ENCODE data around the gene IL6R.
"Not testable (repeated sequence)": the region's sequence is repeated elsewhere in the genome, so short reads cannot be mapped to it uniquely, and the experiment has no call there.

IL6R gene

DNA sequence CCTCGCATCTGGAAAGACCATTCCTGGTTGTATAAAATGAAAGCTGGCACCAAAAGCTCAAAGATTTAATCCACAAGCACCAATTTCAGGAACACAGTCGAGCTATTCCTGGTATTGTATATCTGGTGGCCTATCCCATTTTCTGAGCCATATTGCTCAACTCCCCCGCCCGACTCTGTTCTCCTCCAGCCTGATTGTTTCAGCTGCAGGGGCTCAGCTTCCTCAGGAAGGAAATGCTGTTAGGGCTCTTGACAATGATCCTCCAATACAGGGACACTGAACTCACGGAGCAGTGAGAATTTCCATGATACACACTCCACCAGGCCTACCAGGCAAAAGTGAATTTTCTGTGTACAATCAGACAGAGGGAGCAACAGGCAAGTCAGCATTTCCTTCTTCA, 80.0 kb downstream of the IL6R start:
- DNase-seq, result no peak

DNA sequence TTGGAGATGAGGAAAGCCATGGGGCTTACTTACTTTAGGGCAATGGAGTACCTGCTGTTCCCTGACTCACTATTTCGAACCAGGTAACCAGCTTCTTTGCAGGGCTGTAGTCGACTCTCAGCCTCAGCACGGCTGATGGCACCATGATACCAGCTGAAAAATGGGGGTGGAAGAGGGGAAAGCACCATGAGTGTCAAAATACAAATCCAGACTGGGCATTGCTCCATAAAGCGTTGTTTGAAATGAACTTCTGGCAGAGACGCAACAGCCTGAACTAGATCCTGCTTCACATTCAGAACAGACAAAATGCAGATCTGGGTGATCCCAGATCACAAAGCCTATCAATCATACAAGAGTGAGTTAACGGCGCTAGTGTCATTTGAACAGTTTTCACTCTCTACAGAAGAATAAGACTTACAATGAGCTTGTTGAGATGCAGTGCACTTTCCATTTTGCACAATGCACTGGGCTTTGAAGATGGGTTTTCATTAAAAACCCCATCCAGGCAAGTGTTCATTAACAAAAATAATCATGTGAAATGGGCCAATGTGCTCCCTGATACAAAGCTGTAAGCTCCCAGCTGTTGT, 80.9 kb downstream of the IL6R start:
- DNase-seq, result no peak

DNA sequence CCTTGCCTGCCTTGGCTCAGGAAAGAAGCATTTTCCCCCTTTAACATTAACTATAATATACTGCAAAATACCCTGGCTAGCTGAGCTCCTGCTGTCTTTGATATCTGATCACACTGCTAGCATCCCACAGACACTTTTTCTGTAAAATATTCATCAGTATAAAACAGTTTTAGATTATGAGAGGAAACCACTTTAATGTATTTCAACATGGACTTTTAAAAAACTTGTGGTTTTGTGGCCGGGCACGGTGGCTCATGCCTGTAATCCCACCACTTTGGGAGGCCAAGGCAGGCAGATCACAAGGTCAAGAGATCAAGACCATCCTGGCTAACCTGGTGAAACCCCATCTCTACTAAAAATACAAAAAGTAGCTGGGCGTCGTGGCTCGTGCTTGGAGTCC, 81.6 kb downstream of the IL6R start:
- DNase-seq, result not testable (repeated sequence)

DNA sequence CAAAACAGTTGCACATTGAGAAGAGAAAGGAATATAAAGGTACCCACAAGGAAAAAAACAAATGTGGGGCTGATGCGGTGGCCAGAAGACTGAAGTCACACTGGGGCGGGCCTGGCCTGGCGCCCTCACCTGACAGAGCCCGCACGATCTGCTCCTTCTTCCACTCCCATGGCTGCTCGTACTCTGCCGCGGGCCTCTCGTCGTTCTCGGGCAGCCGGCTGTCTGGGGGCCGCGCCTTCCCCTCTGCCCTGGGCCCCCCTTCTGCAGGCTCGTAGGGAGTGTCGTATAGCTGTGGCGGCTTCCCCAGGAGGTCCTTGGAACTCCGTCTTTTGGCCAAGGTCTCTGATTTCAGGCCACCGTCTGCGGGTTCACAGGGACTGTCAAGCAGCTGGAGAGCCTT, 83.8 kb downstream of the IL6R start:
- no peak for DNase-seq

DNA sequence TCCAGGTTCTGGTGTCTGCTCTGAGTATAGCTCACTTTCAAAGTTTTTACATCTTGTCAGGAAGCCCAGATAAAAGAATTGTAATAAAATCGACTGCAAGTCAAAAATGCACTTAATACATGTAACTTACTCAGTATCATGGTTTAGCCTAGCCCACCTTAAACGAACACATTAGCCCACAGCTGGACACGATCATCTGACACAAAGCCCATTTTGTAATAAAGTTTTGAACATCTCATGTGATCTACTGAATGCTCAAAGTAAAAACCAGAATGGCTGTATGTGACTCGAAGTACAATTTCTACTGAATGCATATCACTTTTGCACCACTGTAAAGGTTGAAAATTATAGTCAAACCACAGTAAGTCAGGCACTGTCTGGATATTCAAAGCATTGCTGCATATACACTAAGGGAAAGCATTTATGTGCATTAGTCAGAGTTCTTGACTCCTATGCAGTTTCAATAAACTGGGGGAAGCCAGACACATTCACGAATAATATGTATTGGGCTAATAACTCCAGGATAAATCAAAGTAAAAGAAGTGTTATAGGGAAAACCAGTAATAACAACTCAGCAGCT, 84.6 kb downstream of the IL6R start:
- DNase-seq, result no peak

DNA sequence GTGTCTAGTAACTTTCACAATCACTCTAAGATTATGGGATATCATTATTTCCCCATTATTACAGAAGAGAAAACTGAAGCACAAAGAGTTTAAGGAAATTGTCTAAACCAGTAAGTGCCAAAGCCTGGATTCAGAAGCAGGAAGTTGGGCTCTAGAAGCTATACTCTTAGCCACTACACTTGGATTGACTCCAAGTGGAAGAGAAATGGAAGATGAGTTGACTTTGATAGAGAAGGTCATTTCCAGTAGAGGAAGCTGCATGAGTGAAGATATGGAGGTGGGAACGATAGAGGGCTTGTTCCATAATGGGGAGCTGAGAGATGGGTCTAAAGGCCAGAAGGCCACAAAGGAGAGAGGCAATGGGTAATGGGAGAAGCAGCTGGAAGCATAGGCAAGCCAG, 85.2 kb downstream of the IL6R start:
- no peak for DNase-seq

DNA sequence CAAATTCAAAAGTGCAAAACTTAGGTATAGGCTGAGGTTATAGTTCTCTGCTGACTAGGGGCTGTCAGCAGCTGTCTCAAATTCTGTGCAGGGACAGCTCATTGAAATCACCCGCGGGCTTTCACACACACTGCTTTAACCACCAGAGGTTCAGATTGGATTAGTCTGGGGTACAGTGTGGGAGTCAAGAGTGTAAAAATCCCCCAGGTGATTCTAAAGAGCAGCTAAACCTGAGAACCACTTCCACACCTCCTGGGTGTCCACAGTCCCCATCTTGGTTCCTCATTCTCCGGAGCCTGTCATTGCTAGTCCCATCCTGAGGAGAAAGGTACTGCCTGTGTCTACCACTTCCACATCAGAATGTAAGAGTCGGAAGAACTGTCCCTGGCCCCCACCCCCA, 87.0 kb downstream of the IL6R start:
- DNase-seq, result no peak

DNA sequence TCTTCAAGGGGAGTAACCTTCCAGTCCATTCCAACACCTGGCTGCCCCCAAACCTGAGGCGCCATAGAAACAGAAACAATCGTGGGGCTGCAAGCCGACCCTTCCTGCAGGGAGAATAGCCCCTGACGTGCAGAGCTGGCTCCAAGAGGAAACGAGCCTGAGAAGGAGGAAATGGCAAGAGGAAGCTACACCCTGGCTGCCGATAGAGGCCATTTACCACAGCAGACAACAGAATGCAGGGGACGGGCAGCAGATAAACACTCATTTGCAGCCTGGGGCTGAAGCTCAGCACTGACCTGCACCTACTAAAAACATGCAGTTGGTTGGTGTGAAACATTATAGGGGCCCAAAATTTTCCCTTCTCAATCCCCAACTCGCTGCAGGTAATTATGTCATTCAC, 88.1 kb downstream of the IL6R start:
- no peak for DNase-seq

DNA sequence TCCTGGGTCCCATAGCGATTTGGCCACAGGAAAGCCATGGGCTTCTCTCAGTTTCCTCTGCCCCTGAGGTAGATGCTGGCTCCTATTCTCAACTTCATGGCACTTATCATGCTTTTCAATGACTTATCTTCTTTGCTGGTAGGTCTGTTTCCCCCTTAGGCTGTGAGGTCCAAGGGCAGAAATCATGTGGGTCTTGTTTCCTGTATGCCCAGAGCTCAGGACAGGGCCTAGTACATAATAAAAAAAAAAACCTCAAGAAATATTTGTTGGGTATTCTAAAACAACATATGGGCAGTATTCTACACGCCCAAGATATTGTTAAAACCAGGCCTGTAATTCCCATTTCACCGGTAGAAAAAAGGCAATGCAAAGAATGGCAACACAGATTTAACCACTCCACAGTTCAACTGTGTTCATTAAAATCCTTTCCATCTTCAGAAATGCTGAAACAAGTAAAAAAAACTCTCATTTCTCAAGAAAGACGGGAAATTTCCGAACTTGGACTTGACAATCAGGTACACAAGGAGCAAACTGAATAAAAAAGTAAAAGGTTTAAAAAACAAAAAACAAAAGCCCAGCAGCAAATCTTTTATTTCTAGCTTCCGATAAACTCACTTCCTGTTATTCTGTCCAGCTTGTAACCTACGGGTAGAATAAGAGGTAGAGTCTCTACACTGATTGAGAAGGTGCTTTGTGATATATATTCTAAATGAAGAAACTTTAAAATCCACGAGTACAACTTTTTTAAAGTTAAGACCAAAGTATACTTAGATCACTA, 90.5 kb downstream of the IL6R start:
- no peak for DNase-seq

DNA sequence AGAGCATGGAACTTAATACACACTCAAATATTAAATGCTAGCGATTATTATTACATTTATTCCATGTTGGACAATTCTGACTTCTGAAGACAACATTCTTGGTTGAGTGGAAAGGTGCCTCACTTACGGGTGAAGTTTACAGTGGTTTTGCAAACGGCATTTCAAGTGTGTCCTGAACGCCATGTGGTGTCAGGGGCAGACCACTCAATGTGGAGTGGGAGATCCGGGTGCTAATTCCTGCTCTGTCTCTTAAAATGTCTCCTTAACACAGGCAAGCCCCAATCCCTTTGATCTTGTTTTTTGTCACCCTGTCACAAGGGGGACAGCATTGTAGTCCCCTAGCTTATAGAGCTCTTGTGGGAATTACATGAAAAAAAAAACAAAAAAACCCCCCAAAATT, 91.2 kb downstream of the IL6R start:
- DNase-seq, result no peak

DNA sequence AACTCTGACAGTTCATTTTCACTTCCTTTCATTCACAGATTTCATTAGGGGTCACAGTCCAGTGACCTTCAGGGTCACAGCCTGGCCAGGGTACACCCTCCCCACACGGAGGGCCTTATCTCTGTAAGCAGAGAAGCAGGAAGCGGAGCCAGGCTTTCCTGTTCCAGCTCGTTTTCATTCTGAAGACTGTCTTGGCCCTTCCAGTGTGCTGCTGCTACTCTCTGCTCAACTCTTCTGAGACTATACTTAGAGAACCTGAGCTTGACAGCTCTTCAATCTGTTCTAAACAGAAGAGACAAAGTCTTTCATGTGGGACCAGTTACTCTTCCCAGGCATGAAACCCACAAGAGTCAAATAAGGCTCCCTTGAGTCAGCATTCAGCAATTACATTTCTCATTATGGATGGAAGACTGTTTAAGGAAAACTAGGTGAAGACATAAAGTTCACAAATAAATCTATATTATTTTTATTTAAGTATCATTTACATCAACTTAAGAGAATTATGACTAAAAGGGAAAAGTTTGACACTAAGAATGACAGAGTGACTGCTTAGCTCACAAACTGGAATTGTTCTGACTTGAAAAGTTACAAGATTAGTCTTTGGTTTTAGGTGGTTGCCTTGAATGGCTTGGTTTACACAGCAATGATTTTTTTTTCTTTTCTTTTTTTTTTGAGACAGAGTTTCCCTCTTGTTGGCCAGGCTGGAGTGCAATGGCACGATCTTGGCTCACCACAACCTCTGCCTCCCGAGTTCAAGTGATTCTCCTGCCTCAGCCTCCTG, 92.1 kb downstream of the IL6R start:
- no peak for DNase-seq

DNA sequence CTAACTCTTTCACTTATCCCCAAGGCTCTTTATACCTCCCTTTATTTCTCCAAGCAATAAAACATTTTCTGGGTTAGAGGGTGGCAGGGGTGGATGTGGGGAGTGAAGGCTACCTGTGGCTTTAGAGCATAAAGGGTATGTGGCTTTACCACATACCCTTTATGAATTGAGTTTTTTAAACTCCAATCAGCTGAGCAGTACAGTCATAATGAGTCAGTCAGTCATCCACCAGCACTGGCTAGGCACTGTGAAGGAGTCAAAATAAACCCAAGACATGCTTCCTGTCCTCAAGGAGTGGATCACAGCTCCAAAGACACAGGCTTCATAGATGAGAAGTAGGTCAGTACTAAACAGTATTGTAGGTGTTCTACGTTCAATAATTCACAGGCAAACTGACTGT, 94.3 kb downstream of the IL6R start:
- DNase-seq, result no peak

DNA sequence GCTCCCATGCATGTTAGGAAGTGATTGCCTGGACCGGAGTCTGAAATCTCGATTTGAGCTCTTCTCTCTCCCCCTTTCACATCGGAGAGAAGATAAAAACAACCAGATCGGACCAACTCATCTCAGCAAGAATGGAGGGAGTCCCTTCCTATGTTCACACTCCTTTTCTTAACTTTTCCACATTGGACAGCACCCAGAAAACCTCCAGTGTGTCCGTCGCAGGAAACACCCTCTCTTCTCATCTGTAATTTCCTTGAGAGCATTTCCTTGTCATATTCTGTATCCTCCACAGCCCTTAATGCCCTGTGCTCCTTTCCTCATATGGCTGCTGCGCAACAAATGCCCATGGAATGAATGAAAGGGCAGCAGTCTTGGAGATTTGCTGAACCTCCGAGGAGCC, 95.4 kb downstream of the IL6R start:
- DNase-seq, result no peak

DNA sequence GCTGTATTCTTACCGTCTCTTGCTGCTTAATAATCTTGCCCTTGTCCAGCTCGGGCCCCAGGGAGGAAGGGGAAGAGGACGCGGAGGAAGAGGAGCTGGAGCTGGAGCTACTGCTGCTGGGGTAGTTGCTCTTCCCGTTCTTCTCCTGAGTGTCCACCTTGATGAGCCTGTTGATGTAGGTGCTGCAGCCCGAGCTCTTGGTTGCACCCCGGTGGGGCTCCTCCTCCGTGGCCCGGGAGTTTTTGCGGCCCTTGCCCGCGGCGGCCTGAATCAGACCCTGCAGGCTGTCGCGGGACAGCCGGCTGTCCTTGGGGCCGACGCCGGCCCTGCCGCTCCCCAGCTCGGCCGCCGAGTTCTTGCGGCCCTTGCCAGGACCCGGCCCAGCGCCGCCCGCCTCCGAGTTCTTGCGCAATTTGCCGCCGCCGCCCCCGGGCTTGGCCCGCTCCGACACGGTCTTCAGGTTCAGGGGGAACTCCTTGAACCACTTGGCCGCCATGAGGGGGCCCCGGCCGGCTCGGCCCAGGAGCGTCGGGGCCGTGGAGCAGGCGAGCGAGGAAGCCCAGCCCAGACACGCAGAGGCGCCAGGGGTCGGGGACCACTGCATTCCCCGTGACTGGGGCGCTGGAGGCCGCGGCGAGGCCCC, 96.4 kb downstream of the IL6R start:
- no peak for DNase-seq

DNA sequence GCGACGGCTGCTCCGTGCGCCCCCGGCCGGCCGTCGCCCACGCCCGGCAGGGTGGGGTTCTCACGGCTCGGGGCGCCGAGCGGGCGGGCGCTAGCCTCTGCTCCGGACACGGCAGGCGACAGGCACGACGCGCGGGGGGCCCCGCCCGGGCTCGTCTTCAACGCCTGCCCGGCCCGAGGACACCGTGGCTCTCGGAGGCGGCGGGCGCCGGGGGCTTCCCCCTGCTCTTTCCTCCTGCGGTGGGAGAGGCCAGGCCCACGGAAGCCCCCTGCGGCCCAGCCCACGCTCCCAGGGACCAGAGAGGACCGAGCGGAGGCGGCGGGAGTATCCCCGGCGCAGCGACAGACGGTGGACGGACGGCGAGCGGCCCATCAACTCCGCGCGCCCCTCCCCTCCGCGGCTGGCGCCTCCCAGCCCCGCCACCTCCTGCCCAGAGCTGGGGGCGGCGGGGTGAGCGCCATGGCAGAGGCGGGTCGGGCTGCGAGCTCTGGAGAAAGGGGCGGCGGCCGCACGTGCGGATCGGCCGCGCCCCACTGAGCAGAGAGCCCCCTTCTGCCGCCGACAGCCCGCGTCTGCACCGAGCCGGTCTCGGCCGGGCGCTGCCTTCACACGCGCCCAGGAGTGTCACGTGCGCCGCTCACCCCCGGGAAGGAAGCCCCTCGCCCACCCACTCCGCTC, 97.1 kb downstream of the IL6R start, which contains the start of the genes SHE and TDRD10:
Gene SHE (minus strand): TSS at position 347 of the 678 bp plus-strand sequence. CDS start 386 bp downstream, outside the sequence.
Gene TDRD10 (plus strand): TSS at position 154 of the 678 bp plus-strand sequence. CDS start 4,685 bp downstream, outside the sequence.
- DNase-seq, result no peak

DNA sequence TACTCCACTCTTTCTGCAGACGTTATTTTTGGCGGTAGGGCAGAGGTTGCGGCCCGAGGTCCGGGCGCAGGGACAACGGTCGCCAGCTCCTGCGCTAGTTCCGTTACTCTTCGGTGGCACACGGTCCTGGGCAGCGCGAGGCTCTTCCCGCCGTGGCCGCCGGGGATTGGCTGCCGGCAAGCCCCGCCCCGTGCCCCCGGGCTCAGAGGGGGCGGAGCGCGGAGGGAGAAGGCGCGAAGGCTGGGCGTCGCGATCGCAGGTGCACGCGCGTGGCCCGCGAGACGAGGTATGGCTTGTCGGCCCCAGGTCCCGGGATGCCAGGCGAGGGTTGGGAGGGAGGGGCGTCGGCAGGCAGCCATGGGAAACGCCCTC, 97.6 kb downstream of the IL6R start:
- DNase-seq, result no peak

DNA sequence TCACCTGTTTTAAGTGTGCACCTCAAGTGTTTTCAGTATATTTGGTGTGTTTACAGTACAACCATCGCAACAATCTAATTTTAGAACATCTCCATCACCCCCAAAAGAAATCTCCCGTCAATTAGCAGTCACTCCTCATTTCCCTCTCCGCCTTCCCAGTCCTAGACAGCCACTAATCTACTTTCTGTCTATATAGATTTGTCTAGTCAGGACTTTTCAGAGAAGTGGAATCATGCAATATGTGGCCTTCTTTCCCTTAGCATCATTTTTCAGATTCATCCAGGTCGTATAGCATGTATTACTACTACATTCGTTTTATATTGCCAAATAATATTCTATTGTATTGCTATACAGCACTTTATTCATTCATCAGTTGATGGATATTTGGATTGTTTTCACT, 98.8 kb downstream of the IL6R start:
- no peak for DNase-seq

DNA sequence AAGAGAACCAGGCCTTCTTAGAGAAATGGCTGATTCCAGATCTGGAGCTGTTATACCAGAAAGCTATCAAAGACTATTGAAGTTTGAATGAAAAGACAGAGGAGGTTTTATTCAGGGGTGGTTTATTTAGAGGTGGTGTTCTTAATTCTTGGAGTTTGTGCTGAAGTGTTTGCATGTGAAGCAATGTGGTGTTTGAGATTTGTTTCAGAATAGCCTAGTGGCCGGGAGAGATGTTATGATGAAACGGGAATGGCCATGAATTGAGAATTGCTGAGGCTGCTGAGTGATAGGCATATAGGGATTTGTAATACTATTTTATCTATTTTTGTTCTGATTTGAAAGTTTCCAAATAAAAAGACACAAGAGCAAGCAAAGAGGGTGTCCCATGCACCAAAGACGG, 107.6 kb downstream of the IL6R start:
- DNase-seq, result no peak

DNA sequence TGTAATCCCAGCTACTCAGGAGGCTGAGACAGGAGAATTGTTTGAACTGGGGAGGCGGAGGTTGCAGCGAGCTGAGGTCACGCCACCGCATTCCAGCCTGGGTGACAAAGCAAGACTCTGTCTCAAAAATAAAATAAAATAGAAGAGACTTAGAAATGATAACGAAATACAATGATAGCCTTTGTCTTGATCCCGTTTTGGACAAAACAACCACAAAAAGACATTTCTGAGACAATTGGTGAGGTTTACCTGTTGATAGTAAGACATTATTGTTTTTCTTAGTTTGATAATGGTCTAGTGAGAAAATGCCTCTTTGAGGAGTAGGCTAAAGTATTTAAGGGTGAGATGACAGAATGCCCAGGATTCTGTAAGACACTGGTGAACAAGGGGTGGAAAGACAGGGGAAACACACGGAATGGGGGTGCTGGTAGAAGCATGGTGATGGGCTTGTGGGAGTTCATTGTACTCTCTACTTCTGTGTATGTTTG, 109.0 kb downstream of the IL6R start:
- DNase-seq, result no peak

DNA sequence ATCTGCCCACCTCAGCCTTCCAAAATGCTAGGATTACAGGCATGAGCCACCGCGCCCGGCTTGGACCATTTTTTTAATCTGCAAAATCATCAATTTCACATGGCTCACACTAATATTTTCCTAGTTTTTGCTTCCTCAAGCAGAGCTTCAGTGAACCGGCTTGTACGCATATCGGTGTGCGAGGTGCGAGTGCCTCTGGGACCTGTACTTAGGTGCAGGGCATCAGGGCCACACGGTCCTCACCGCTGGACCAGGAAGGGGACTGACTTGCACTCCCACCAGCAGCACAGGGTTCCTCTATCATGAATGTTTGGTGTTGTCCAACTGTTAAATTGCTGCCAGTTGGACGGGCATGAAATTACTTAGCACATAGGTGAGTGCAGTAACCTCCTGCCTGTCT, 112.5 kb downstream of the IL6R start:
- no peak for DNase-seq
